ENCODE data around the gene MLPH. TPM values are rescaled to one million over a fixed set of nuclear protein-coding genes. Genes with fewer than 3 reads are reported as not detected.

The MLPH gene
- total and polyA plus RNA-seq, 4 donors = 1.6 to 25.9 (median 22.3) TPM

DNA sequence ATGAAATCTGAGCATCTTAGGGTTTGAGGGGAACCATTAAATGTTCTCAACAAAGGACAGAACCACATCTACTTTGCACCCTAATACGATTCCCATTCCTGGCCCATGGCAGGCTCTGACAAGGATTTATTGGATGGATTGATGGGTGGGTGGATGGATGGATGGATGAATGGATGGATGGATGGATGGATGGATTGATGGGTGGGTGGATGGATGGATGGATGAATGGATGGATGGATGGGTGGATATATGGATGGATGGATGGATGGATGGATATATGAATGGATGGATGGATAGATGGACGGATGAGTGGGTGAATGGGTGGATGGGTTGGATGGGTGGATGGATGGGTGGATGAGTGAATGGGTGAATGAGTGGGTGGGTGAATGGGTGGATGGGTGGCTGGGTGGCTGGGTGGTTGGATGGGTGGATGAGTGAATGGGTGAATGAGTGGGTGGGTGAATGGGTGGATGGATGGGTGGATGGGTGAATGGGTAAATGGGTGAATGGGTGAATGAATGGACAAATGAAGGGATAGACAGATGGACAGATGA is 29.6 kb upstream of the MLPH start:
- 81% methylated on average over 2 of the region's 2 CpGs for WGBS
- Histone ChIP-seq H3K27ac (ENCODE audit: low read depth in 1 of 2, low read length in 2 of 2) (no peak overlapping the region), H3K9ac (ENCODE audit: low read depth in 1 of 2, low read length in 2 of 2) (no peak overlapping the region), H3K36me3 (ENCODE audit: control insufficient read depth in 4 of 4, insufficient read depth in 3 of 4, low read depth in 1 of 4, low read length in 3 of 4) (no peaks in the 10 kb centered on the region), H3K27me3 (ENCODE audit: control insufficient read depth in 4 of 4, insufficient read depth in 4 of 4, low read length in 3 of 4) (no peaks in the 10 kb centered on the region), H3K4me3 (ENCODE audit: low read depth in 1 of 3, low read length in 3 of 3) (no peak overlapping the region), H3K9me3 (ENCODE audit: control insufficient read depth in 4 of 4, low read length in 3 of 4) (no peaks in the 10 kb centered on the region), H3K4me1 (ENCODE audit: control insufficient read depth in 4 of 4, insufficient read depth in 4 of 4, low read length in 3 of 4) (no peaks in the 10 kb centered on the region)
- TF ChIP-seq FOXA1 (IDR thresholded peaks at IDR 0.05) (no peak), FOXA2 (IDR thresholded peaks at IDR 0.05) (no peak), JUND (IDR thresholded peaks at IDR 0.05) (no peak), EGR1 (IDR thresholded peaks at IDR 0.05; ENCODE audit: low read depth in 2 of 2) (no peak), RXRA (IDR thresholded peaks at IDR 0.05) (no peak), TAF1 (conservative IDR thresholded peaks at IDR 0.05) (no peak), HNF4G (IDR thresholded peaks at IDR 0.05) (no peak), HNF4A (conservative IDR thresholded peaks at IDR 0.05) (no peak), RAD21 (IDR thresholded peaks at IDR 0.05) (no peak)
- TF ChIP-seq, protein P1, sequence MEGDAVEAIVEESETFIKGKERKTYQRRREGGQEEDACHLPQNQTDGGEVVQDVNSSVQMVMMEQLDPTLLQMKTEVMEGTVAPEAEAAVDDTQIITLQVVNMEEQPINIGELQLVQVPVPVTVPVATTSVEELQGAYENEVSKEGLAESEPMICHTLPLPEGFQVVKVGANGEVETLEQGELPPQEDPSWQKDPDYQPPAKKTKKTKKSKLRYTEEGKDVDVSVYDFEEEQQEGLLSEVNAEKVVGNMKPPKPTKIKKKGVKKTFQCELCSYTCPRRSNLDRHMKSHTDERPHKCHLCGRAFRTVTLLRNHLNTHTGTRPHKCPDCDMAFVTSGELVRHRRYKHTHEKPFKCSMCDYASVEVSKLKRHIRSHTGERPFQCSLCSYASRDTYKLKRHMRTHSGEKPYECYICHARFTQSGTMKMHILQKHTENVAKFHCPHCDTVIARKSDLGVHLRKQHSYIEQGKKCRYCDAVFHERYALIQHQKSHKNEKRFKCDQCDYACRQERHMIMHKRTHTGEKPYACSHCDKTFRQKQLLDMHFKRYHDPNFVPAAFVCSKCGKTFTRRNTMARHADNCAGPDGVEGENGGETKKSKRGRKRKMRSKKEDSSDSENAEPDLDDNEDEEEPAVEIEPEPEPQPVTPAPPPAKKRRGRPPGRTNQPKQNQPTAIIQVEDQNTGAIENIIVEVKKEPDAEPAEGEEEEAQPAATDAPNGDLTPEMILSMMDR (IDR thresholded peaks at IDR 0.05; ENCODE audit: low read depth, low read length, missing input control) = no peak
- TF ChIP-seq, protein P2, sequence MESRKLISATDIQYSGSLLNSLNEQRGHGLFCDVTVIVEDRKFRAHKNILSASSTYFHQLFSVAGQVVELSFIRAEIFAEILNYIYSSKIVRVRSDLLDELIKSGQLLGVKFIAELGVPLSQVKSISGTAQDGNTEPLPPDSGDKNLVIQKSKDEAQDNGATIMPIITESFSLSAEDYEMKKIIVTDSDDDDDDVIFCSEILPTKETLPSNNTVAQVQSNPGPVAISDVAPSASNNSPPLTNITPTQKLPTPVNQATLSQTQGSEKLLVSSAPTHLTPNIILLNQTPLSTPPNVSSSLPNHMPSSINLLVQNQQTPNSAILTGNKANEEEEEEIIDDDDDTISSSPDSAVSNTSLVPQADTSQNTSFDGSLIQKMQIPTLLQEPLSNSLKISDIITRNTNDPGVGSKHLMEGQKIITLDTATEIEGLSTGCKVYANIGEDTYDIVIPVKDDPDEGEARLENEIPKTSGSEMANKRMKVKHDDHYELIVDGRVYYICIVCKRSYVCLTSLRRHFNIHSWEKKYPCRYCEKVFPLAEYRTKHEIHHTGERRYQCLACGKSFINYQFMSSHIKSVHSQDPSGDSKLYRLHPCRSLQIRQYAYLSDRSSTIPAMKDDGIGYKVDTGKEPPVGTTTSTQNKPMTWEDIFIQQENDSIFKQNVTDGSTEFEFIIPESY (IDR thresholded peaks at IDR 0.05) = no peak
- TF ChIP-seq, protein P3, sequence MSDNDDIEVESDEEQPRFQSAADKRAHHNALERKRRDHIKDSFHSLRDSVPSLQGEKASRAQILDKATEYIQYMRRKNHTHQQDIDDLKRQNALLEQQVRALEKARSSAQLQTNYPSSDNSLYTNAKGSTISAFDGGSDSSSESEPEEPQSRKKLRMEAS (IDR thresholded peaks at IDR 0.05) = no peak
- DNase-seq (ENCODE audit: low spot score) = no peak

DNA sequence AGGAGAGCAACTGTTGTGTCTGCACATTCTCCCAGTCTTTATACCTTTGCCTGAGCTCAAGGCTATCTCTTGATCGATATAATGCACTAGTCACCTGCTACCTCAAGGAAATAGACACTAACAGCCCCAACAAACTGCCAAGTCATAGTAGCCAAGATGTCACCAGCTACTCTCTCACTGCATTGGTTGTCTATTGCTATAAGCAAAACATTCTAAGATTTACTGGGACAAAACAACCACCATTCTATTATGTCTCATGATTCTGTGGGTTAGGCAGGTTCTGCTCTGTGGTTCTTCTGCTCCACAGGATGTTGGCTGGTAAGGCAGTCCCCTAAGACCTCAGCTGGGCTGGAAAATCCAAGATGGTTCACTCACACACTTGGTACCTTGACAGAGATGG is 28.5 kb upstream of the MLPH start:
- H3K9me3 ChIP-seq (ENCODE audit: control insufficient read depth in 4 of 4, low read length in 3 of 4) = no peaks in the 10 kb centered on the region
- H3K9ac ChIP-seq (ENCODE audit: low read depth in 1 of 2, low read length in 2 of 2) = no peak overlapping the region
- no peak for DNase-seq (ENCODE audit: low spot score)
- 72% methylated on average over 1 of the region's 1 CpG for WGBS
- no peaks in the 10 kb centered on the region for H3K4me1 ChIP-seq (ENCODE audit: control insufficient read depth in 4 of 4, insufficient read depth in 4 of 4, low read length in 3 of 4)
- no peak for TF ChIP-seq JUND (IDR thresholded peaks at IDR 0.05)
- H3K27me3 ChIP-seq (ENCODE audit: control insufficient read depth in 4 of 4, insufficient read depth in 4 of 4, low read length in 3 of 4) = no peaks in the 10 kb centered on the region
- H3K27ac ChIP-seq (ENCODE audit: low read depth in 1 of 2, low read length in 2 of 2) = no peak overlapping the region
- H3K36me3 ChIP-seq (ENCODE audit: control insufficient read depth in 4 of 4, insufficient read depth in 3 of 4, low read depth in 1 of 4, low read length in 3 of 4) = no peaks in the 10 kb centered on the region
- no peak overlapping the region for H3K4me3 ChIP-seq (ENCODE audit: low read depth in 1 of 3, low read length in 3 of 3)

DNA sequence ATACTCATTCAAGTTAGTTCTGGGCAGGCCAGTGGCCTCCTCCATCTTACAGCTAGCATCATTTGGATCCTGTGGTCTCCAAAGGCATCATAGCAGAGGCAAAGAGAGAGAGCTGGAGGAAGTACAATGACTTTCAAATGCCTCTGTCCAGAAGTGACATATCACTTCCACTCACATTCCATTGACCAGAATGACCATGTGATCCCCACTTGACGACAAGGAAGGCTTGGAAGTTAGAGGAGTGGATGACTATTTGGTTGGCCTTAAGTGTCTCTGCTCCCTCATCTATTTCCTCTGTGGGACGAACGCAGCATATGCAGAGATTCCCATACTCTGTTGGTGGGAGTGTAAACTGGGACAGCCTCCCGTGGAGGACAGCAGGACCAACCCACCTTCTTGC is 27.8 kb upstream of the MLPH start:
- DNase-seq (ENCODE audit: low spot score) = no peak
- Histone ChIP-seq H3K36me3 (ENCODE audit: control insufficient read depth in 4 of 4, insufficient read depth in 3 of 4, low read depth in 1 of 4, low read length in 3 of 4) (no peaks in the 10 kb centered on the region), H3K4me1 (ENCODE audit: control insufficient read depth in 4 of 4, insufficient read depth in 4 of 4, low read length in 3 of 4) (no peaks in the 10 kb centered on the region), H3K4me3 (ENCODE audit: low read depth in 1 of 3, low read length in 3 of 3) (no peak overlapping the region), H3K27ac (ENCODE audit: low read depth in 1 of 2, low read length in 2 of 2) (no peak overlapping the region), H3K9me3 (ENCODE audit: control insufficient read depth in 4 of 4, low read length in 3 of 4) (no peaks in the 10 kb centered on the region), H3K27me3 (ENCODE audit: control insufficient read depth in 4 of 4, insufficient read depth in 4 of 4, low read length in 3 of 4) (no peaks in the 10 kb centered on the region), H3K9ac (ENCODE audit: low read depth in 1 of 2, low read length in 2 of 2) (no peak overlapping the region)
- WGBS = 80% methylated on average over 4 of the region's 4 CpGs
- TF ChIP-seq TAF1 (conservative IDR thresholded peaks at IDR 0.05) = no peak
- TF ChIP-seq EGR1 (IDR thresholded peaks at IDR 0.05; ENCODE audit: low read depth in 2 of 2) = no peak
- TF ChIP-seq, protein P3 (IDR thresholded peaks at IDR 0.05) = no peak
- no peak for TF ChIP-seq SP1 (IDR thresholded peaks at IDR 0.05)
- no peak for TF ChIP-seq JUND (IDR thresholded peaks at IDR 0.05)
- no peak for TF ChIP-seq RXRA (IDR thresholded peaks at IDR 0.05)
- TF ChIP-seq FOXA1 (IDR thresholded peaks at IDR 0.05) = no peak
- no peak for TF ChIP-seq YY1 (IDR thresholded peaks at IDR 0.05)
